Vagina (tissue), 2 donors: ENCODE results near the gene RNU1-1. TPM values are rescaled to one million over a fixed set of nuclear protein-coding genes. Genes with fewer than 3 reads are reported as not detected.
"Not testable (repeated sequence)": the region's sequence is repeated elsewhere in the genome, so short reads cannot be mapped to it uniquely, and the experiment has no call there.

Experiments
- DNase-seq, 2 donors: peaks; one replicate each; pipeline ENCODE4 v3.0.0-alpha.2; 2017; ENCODE audit errors: extremely low spot score in 2 of 2
- H3K27ac ChIP-seq: fragments of 200-600 bp; sonication (generic); one replicate; pipeline ENCODE4 v1.5.1; 2019
- H3K27me3 ChIP-seq: fragments of 200-600 bp; sonication (generic); one replicate; pipeline ENCODE4 v1.5.1; 2019
- H3K36me3 ChIP-seq, 2 donors: fragments of 200-600 bp; sonication (generic); one replicate each; pipeline ENCODE4 v1.5.1; 2017 to 2019
- H3K4me1 ChIP-seq: fragments of 200-600 bp; sonication (generic); one replicate; pipeline ENCODE4 v1.5.1; 2019
- H3K4me3 ChIP-seq, 2 donors: fragments of 200-600 bp; sonication (generic); 1 replicate in 1 of 2; 2 replicates in 1 of 2; pipeline ENCODE4 v1.5.1; 2016 to 2019
- H3K9me3 ChIP-seq: fragments of 200-600 bp; sonication (generic); one replicate; pipeline ENCODE4 v1.5.1; 2019
- CTCF ChIP-seq, 3 experiments: fragments of 450-650 bp in 2 of 3; fragments of 200-600 bp in 1 of 3; sonication (generic) in 1 of 3; IDR thresholded peaks; one replicate each; pipeline ENCODE4 v1.5.1; 2017 to 2019; ENCODE audit warnings: antibody characterized with exemption in 3 of 3, mild to moderate bottlenecking in 2 of 3, moderate library complexity in 2 of 3
- POLR2A ChIP-seq, 2 donors: fragments of 450-650 bp; IDR thresholded peaks; one replicate each; pipeline ENCODE4 v1.6.1; 2017; ENCODE audit warnings: antibody characterized with exemption in 2 of 2, mild to moderate bottlenecking in 2 of 2, moderate library complexity in 2 of 2
- POLR2AphosphoS5 ChIP-seq, 2 donors: sonication (generic); formaldehyde crosslinking; IDR thresholded peaks; one replicate each; pipeline ENCODE4 v1.9.0; 2017; ENCODE audit warnings: antibody characterized with exemption in 2 of 2, mild to moderate bottlenecking in 2 of 2, low read depth in 1 of 2; ENCODE audit not compliant: insufficient read depth in 1 of 2
- intact Hi-C: fragments of 100-400 bp; cut with DNase I; formaldehyde crosslinking; loops from one replicate; pipeline ENCODE4 v1.15.1; 2023
- total RNA-seq: library from RNA; depleted of rRNA; stranded (reverse); fragments of >200 nt; gene quantifications from one replicate; pipeline ENCODE4 v1.2.3, GENCODE V29; 2016

The RNU1-1 gene
- total RNA-seq, 1 donor from 2014 or later = 19,908 TPM

GRCh38 chr1:16500466-16500865 lies 13.6 kb downstream of the RNU1-1 start:
- H3K4me3 ChIP-seq, H3K9me3 ChIP-seq, H3K4me1 ChIP-seq, DNase-seq, H3K27ac ChIP-seq, H3K27me3 ChIP-seq, H3K36me3 ChIP-seq, intact Hi-C loops: not testable (repeated sequence)

GRCh38 chr1:16498573-16499413 lies 15.3 kb downstream of the RNU1-1 start:
- Histone ChIP-seq H3K36me3 (no peaks in the 10 kb centered on the region), H3K9me3 (no peaks in the 10 kb centered on the region), H3K4me3 (peak overlapping the region; percentile 66 to 98), H3K4me1 (peaks cover 9% of the 10 kb centered on the region), H3K27ac (peak overlapping the region; percentile 80), H3K27me3 (no peaks in the 10 kb centered on the region)
- intact Hi-C loops = no loop called here
- no peak for DNase-seq
- TF ChIP-seq POLR2AphosphoS5 (IDR thresholded peaks at IDR 0.05; ENCODE audit: insufficient read depth in 1 of 2, low read depth in 1 of 2) (no peak), POLR2A (IDR thresholded peaks at IDR 0.05) (peak in 1 of 2 donors; percentile 40), CTCF (IDR thresholded peaks at IDR 0.05) (peak in 1 of 3 experiments; percentile 20)

- DNase-seq, H3K9me3 ChIP-seq, H3K4me1 ChIP-seq, intact Hi-C loops, H3K27me3 ChIP-seq, H3K36me3 ChIP-seq: not testable (repeated sequence)
- Histone ChIP-seq H3K4me3 (peak overlapping the region; percentile 66 to 98), H3K27ac (peak overlapping the region; percentile 80)
Measured at GRCh38 chr1:16498047-16498446, 16.0 kb downstream of the RNU1-1 start.

- intact Hi-C loops, DNase-seq, H3K27ac ChIP-seq: not testable (repeated sequence)
Measured at GRCh38 chr1:16497474-16497904, 16.6 kb downstream of the RNU1-1 start.

GRCh38 chr1:16493731-16494130 lies 20.4 kb downstream of the RNU1-1 start:
- H3K9me3 ChIP-seq, H3K36me3 ChIP-seq, H3K4me1 ChIP-seq, H3K27ac ChIP-seq, intact Hi-C loops, H3K27me3 ChIP-seq, H3K4me3 ChIP-seq, DNase-seq: not testable (repeated sequence)

More at GRCh38 chr1:16497474-16497904, 16.6 kb downstream of the RNU1-1 start:
- H3K9me3 ChIP-seq, H3K36me3 ChIP-seq, H3K27me3 ChIP-seq, H3K4me3 ChIP-seq, H3K4me1 ChIP-seq: not testable (repeated sequence)

- H3K4me3 ChIP-seq, H3K27ac ChIP-seq, H3K27me3 ChIP-seq, H3K4me1 ChIP-seq, intact Hi-C loops, H3K36me3 ChIP-seq, H3K9me3 ChIP-seq, DNase-seq: not testable (repeated sequence)
Measured at GRCh38 chr1:16492937-16493336, 21.1 kb downstream of the RNU1-1 start.

GRCh38 chr1:16491056-16491675 lies 22.9 kb downstream of the RNU1-1 start:
- Histone ChIP-seq H3K9me3 (no peaks in the 10 kb centered on the region), H3K27me3 (no peaks in the 10 kb centered on the region), H3K4me3 (no peak overlapping the region), H3K27ac (no peak overlapping the region), H3K4me1 (no peaks in the 10 kb centered on the region), H3K36me3 (peaks cover 0 to 4% of the 10 kb centered on the region in 2 donors)
- TF ChIP-seq POLR2AphosphoS5 (IDR thresholded peaks at IDR 0.05; ENCODE audit: insufficient read depth in 1 of 2, low read depth in 1 of 2) (no peak), CTCF (IDR thresholded peaks at IDR 0.05) (no peak), POLR2A (IDR thresholded peaks at IDR 0.05) (no peak)
- no peak for DNase-seq
- intact Hi-C loops = no loop called here

- H3K27ac ChIP-seq, intact Hi-C loops, DNase-seq, H3K27me3 ChIP-seq, H3K9me3 ChIP-seq, H3K4me3 ChIP-seq, H3K4me1 ChIP-seq: not testable (repeated sequence)
- peaks cover 0 to 18% of the 10 kb centered on the region in 2 donors for H3K36me3 ChIP-seq
Measured at GRCh38 chr1:16489195-16489880, 24.7 kb downstream of the RNU1-1 start.

- H3K27ac ChIP-seq, H3K27me3 ChIP-seq, intact Hi-C loops, DNase-seq, H3K4me1 ChIP-seq, H3K9me3 ChIP-seq, H3K4me3 ChIP-seq: not testable (repeated sequence)
- peaks cover 0 to 38% of the 10 kb centered on the region in 2 donors for H3K36me3 ChIP-seq
Measured at GRCh38 chr1:16487011-16487410, 27.1 kb downstream of the RNU1-1 start.

- H3K27me3 ChIP-seq, H3K27ac ChIP-seq, intact Hi-C loops, H3K4me1 ChIP-seq, H3K9me3 ChIP-seq, H3K4me3 ChIP-seq, DNase-seq: not testable (repeated sequence)
- peaks cover 0 to 40% of the 10 kb centered on the region in 2 donors for H3K36me3 ChIP-seq
Measured at GRCh38 chr1:16486316-16486715, 27.8 kb downstream of the RNU1-1 start.
